NCI-H524 (cell line): ENCODE measurements around the gene RGL1.

Source experiments
- DNase-seq, 2 experiments: peaks; one replicate each; lab custom pipeline; 2025; lab: John Stamatoyannopoulos, UW

RGL1 gene

DNA sequence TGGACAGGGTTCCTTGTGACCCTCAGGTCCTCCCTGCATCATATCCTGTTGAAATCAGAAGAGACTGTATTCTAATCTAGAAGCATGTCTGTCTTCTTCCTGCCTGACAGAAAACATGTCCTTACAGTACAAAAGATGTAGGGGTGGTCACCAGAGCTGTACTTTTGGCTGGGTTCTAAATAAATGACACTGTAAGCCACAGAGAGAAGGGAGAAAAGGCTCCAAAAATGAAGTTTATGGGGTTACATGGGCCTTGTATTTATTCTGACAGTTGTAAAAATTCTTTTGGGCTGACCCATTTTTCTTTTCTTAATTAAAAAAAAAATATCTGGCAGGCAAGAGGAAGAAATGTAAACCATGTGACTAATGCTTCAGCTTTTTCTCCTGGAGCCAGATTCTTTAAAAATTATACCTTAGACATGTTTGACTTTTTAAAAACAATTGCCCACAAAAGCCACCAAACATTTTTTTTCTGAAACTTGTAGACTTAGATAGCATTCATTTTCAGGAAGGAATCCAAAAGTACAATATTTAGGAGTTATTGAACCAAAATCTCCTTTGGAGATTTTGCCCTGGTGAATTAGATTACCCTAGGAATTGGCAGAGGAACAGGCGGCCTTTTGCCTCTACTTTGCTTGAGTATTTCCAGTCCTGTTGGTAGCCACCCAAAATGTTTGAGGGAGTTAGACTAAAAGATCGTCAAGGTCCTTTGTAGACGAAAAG is 17.1 kb downstream of the RGL1 start:
- no peak for DNase-seq

DNA sequence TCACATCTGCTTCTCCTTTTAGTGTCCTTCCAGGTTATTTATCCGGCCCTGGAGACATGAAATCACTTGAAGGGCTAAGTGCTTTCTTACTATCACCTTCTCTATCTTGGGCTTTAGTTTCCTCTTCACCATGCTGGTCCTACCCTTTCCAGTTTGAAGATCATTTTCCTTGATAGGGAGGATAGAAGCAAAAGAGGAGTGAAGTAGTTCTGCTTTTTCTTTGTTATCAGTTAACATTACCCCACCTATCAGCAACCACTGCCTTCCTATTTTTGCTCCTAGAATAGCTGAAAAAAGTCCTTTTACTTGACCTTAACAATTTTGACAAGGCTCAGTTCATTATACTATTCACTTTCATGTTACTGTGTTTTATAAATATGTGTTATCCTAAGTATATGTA is 19.4 kb downstream of the RGL1 start:
- no peak for DNase-seq

DNA sequence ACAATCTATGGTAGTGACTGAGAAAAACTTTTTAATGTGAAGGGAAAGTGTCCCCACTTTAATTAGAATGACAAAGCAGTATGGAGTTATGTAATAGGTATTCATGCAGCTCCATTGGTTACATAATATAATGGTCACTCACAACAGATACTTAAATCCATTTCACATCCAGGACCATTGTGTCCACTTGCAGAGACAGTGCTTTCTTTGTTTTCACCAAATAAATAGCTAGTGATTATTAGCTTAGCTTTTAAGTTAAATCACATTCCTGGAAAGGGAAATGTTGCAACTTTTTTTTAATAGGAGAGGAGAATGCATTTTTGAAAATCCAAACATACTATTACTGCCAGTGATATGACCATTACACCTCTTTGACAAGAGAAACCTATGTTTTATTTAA is 22.9 kb downstream of the RGL1 start:
- no peak for DNase-seq

DNA sequence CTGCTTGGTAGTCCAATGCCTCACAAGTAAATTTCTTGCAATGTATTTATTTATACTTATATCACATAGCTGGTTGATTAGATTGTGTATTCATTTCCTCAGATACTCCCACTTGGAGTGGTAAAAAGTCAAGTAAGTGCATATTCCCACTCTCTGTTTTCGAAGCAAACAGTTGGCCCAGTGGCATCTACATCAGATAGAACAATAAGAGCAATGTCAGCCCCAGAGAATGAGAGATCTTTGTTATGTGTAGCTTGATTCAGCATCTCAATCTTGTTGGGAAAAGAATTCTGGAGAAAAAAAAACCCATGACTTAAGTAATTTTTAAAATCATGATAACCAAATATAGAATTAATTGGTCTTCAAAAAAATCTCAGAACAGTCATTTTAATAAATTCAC is 25.5 kb downstream of the RGL1 start:
- DNase-seq = no peak

DNA sequence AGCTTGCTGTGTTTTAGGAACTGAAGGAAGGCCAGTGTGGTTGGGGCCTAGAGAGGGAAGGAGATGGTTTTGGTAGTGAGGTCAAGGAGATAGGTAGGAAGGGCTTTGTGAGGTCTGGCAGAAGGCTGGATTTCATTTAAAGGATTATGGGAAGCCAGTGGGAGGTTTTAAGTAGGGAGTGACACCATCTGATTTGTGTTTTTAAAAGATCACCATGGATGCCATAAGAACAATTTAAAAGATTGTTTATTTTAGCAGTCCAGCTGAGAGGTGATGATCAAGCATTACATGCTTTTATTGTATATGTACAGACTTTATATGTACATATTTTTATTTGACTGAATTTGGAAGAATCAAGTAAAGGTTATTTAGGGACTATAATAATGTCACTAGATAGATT is 26.4 kb downstream of the RGL1 start:
- peak; percentile 1 to 7 for DNase-seq

DNA sequence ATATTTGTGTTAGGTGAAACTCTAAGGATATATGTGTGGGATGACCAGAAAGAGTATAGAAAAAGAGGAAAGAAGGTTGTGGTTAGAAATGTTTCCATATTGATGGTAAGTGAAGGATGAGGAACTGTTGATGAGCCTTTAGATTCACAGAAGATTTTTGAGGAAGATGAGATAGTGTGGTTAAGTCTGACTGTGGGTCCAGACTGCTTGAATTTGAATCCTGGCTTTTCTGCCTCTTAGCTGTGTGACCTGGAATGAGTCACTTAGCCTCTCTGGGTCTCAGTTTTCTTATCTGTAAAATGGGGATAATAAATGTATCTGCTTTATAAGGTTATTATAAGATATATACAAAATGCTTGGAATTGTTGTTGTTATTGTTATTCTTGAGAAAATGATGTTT is 27.5 kb downstream of the RGL1 start:
- no peak for DNase-seq

DNA sequence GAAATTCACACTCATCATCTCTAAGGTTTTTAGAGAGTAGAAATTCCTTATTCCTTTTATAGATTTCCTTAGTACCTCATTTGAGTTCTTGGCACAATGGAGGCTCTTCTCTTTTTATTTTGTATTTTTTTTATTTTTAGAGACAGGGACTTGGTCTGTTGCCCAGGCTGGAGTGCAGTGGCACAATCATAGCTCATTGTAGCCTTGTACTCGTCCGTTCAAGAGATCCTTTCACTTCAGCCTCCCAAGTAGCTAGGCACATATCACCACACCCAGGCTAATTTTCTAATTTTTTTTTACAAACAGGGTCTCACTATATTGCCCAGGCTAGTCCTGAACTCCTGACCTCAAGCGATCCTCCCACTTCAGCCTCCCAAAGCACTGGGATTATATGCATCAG is 29.6 kb downstream of the RGL1 start:
- DNase-seq = no peak

DNA sequence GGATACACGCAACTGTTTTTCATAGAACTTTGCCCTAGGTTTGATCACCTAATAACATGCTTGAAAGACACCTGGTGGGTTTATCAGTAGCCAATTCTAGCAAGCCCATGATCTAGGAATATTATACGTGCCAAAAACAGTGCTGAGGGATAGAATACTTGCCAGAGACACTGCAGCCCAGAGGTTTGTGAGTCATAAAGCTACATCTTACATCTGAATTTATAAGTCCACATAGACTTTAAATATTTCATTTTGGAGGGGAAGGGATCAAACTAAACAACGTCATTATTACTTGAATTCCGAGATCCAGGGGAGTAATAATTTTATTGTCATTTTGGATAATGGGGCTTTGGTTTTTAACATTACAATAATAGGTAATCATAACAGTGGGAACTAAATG is 31.7 kb downstream of the RGL1 start:
- no peak for DNase-seq

DNA sequence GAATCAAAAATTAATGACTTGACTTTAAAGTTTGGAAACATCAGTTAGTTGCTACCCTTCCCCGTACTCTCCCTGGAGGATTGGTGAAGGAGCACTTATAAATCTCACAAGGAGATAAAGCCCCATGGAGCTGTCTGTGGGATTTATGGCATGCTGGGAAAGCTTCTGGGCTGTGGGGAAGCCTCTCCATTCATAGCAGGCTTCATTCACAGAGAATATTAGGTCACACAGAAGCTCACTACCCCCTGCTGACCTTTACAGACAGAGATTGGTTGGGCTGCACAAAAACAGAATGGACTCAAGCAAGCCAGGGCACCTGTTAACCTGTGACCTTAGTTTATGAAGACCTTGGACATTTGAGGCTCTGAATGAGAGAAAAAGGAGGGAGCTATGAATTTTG is 32.1 kb downstream of the RGL1 start:
- peak in 1 of 2 experiments; percentile 15 for DNase-seq

DNA sequence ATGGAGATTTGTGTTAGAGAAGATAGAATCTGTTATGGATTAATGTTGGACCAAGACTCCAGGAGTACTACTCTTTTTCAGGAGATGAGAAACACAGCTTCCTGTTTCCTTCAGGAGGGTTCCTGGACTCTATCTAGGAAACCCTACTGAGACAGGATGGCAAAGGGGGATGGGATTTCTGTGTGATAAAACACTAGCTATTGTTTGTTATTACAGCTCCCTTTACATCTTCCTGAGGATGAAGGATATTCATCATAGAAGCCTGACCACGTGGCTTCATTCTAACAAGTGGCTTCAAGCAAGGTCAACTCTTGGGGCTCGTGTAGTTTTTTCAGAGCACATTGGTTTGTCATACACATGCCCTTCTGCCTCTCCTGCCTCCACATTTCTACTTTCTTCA is 33.3 kb downstream of the RGL1 start:
- DNase-seq = no peak

DNA sequence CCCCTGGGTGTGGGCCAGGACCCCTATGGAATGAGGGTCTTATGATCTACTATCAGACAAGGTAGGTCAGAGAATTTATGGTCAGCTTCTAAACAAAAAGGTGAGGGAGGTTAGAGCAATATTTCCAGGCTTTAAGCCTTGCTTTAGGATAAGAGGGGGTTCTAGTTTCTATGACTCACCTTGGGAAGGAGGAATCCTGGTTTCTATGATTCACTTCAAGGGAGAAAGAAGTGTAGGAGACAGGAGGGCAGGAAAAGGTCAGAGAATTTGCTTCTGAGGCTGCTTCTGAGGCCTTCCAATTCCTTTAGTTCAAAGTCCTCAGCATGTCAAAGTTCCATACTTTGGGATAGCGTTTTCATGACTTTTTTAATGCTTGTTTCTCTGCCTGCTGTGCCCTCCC is 35.2 kb downstream of the RGL1 start:
- DNase-seq = no peak

DNA sequence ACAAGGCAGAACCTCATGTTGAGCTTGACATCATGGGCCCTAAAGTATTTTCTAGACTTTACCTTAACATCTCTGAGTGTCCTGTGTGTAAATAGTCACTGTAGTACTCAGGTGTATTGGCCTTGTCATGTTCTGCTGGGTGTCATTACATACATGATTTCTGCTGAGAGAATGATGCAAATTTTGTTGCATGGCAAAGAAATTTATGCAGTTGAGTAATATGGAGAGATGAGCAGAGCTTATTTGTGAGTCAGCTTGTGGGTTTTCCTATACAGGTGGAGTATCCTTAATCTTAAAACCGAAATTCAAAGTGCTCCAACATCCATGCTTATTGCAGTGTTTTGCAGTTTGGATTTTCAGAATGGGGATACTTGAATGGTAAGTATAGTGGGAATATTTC is 36.6 kb downstream of the RGL1 start:
- DNase-seq = no peak

DNA sequence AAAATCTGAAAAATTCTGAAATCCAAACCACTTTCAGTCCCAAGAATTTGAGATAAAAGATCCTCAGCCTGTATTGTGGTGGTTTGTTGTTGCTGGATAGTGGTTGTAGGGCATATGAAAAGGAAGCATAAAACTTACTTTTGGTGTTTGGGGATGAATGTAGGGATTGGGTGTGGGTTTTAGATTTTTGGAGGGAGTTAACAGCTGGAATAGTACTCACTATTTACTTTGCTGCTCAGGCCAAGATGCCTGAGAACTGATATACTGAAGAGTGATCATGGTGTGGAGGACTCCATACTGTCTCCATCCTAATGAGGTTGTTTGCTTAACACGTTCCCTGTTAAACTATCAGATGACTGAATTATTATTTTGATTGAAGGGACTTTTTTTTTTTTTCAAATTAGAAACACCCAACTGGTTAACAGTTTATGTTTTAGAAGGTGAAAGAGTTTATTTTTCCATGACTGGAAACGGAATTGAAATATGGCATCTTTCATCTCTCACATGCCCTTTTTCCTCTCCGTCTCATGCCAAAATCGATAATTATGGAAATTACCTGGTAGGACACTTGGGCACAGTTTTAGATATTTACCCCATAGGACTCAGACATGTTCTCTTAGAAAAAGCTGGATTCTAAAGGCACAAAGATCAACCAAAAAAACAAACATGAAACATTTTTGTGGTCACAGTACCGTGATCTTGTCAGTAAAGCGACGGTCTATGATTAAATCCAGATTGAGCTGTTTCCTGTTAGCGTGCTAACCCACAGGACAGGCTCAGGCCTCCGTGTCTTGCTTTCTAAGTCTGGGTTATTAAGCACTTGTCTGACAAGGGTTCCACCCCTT is 37.3 kb downstream of the RGL1 start:
- no peak for DNase-seq

DNA sequence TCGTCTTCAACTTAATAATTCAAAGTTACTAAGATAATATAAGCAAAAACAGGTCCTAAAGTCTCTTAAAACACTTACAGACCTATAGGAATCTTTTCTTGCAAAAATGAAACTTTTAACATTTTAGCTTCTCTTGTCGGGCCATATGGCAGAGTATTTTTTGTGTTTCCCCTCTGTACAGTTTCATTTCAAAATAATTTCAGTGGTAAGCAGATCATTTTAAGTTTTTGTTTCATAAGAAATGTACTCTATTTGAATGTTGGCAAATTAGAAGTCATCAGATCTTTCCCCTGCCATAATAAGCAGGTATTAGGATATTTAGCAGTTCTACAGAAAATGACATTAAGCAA is 37.9 kb downstream of the RGL1 start:
- no peak for DNase-seq

DNA sequence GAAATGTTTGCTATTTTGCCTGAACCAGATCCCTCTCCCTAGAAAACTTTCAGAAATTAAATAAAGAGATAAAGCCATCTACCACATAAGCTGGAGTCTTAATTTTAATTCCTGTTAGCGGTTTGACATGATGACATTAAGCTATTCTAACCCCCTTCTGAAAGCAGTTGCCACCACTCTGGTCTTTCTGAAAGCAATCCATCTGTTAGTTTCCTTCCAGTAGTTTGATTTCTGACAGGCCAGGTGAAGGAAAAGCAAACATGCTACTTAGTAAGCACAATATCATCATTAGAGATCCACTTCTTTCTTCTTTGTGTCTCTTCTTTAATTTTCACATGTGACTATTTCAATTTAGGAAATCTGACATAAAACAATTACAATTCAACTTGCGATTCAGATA is 39.9 kb downstream of the RGL1 start:
- DNase-seq = peak in 1 of 2 experiments; percentile 23

DNA sequence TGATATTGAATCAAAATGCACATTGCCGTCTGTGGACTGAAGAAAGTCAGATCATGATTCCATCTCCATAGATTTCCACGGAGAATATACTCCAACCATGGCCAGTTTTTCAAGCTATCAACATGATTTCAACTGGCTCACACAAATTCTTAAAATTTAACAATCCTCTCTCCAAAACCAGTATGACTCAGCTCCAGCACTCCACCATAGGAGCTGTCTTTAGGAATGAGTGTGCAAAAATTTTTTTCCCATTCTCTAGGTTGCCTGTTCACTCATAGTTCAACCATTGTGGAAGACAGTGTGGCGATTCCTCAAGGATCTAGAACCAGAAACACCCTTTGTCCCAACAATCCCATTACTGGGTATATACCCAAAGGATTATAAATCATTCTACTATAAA is 40.8 kb downstream of the RGL1 start:
- DNase-seq = no peak

DNA sequence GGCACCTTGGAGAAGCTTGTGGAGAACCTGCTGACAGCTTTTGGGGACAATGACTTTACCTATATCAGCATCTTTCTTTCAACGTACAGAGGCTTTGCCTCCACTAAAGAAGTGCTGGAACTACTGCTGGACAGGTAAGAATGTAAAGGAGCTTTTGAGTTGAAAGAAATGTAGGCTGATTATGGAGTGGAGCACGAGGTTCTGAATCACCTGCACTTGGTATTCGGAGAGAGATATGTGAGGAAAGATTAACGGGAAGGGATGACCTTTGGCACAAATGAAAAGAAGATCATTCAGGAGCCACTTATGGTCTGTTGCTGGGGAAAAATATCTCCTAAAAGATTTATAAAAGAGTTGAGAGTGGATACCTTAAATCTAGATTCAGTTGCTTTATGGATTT is 42.7 kb downstream of the RGL1 start:
- DNase-seq = no peak

DNA sequence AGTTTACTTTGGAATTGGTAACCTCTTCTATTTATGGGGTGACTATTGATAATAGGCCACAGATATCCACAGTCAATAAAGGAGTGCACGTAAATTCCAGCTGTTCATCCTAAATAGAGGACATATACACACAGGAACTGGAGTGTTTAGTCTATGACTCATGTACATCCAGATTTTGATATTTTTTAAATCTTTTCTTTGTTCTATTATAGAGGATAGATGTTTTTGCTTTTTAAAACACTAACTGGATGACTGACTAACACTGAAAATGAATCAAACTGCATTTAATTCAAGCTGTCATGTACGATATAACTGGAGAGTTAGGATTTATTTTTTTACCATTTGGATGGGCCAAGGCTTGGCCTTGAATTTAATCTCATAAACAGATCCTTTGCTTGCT is 45.9 kb downstream of the RGL1 start:
- no peak for DNase-seq

DNA sequence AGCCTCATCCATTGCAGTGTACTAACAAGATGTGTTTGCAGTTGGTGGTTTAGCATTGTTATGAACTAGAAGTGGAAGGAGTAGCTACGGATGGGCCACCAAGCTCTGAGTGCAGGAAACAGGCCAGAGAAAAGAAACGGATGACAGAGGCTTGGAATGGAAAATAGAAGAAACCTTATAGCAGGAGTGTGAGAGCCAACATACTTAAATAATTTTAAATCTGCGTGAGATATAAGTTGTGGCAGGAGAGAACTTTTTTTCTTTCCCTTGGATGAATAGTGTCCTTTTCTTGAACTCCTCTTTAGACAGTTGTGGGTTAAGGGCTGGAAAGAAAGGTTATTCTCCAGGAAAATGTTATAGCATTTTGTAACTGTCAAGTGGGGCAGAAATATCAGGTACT is 54.2 kb downstream of the RGL1 start:
- DNase-seq = no peak

DNA sequence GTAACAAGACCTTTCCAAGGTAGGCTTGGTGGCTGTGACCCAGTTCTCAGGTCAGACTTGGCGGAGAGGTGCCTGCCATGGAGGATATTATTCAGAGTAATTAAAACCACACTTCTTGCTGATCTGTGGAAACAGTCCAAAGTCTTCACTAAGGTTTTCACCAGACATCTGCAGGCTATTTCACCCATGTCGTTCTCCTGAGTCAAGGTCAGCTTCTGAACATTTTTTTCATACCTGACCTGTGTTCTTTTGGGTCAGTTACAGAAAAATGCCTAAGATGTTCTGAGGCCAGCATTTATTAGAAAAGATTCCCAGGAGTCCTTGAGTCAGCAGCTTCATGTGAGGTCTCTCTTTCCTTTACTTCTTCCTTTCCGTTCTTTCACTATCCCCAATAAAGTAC is 54.9 kb downstream of the RGL1 start:
- no peak for DNase-seq

DNA sequence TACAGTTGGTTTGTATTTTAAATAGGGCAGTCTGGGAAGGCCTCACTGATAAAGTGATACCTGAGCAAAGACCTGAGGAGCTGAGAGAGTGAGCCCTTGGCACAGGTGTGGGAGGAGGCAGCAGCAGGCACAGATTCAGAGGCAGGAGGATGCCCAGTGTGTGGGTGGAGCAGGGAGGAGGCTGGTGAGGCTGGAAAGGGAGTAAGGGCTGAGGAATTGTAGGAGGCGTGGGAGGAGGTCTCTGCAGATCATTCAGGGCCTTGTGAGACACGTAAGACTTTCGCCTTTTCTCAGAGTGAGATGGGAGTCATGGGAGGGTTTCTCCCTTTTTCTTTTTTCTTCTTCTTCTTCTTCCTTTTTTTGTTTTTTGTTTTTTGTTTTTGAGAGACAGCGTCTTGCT is 58.0 kb downstream of the RGL1 start:
- DNase-seq = no peak

DNA sequence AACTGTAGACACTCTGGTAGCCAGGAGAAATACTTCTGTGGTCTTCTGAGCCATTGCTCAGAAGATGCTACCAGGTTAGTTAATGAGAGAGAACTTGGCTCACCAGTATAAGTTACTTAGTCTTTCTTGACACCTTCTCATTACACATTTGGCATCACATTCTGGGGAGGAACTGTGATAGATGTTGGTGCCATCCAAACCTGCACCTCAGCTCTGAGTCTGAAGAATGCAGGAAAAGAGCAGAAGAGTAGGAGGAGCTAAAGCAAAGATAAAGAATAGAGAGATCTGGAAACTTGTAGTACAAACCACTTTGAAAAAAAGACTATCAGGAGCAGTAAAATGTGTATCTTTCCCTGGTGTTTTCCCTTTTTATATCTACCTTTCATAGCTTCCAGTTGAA is 58.9 kb downstream of the RGL1 start:
- no peak for DNase-seq

DNA sequence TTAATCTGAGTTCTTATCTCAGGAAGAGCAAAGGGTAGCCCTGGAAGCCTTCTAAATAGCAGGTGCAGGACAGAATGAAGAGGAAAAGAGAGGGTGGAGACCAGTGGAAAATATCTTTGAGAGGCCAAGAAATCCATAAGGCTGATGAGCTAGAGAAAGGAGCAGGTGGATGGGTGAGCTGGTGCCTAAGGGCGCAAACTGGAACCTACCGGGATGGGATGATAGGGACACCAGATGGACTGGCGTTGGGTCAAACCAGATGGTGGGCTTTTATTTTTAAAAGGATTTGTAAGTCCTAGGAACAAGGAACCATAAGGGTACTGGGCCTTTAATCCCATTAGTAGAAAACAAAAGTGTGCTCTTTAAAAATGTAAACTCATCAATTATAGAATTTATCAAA is 59.7 kb downstream of the RGL1 start:
- DNase-seq = peak; percentile 89 to 97

DNA sequence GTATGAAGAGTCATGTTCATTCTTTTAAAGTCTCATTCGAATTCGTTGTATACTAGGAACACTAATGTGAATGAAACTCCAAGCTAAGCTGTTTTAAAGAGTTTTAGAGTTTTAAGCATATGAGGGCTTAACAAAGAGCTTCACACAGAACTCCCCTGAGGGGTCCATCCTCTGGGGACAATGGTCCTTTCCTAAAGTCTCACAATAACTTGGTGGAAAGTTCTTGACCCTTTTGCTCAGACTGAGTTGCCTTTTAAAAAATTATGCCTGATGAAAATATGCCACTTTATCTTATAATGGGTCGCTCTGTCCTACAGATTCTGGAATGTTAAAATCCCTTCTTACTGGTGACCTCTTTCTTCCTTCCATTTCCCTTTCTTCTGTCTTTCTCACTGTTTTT is 64.3 kb downstream of the RGL1 start:
- no peak for DNase-seq
